Measurements from ENCODE around the gene EVA1B. TPM values are rescaled to one million over a fixed set of nuclear protein-coding genes. Genes with fewer than 3 reads are reported as not detected.

EVA1B gene
- total and polyA plus RNA-seq, 2 donors from 2014 or later = 31.8 to 91.8 TPM

GRCh38 chr1:36328088-36328480 is 4.6 kb upstream of the EVA1B start:
- H3K9me3 ChIP-seq (ENCODE audit: control insufficient read depth in 2 of 3, insufficient read depth in 1 of 3, low read length in 3 of 3) = no peaks in the 10 kb centered on the region
- DNase-seq (peak in 1 of 5 donors; percentile 49), FAIRE-seq (no peak)
- peaks cover 5 to 15% (median 13%) of the 10 kb centered on the region in 3 donors for H3K4me1 ChIP-seq (ENCODE audit: control insufficient read depth in 2 of 3, insufficient read depth in 2 of 3, low read depth in 1 of 3, low read length in 3 of 3)
- no peak overlapping the region for H3K27ac ChIP-seq (ENCODE audit: low read depth in 2 of 2, low read length in 2 of 2)
- H3K9ac ChIP-seq (ENCODE audit: low read length in 3 of 3) = no peak overlapping the region
- TF ChIP-seq CTCF (IDR thresholded peaks at IDR 0.05; ENCODE audit: borderline replicate concordance, extremely low read depth, insufficient read depth) = no peak
- H3K36me3 ChIP-seq (ENCODE audit: control insufficient read depth in 2 of 3, insufficient read depth in 3 of 3, low read length in 3 of 3) = no peaks in the 10 kb centered on the region
- no peak overlapping the region for H3K4me3 ChIP-seq (ENCODE audit: low read length in 3 of 3)
- intact Hi-C loops (cut with DNase I) = no loop called here
- H3K27me3 ChIP-seq (ENCODE audit: control insufficient read depth, insufficient read depth, low read length) = no peaks in the 10 kb centered on the region

- peaks cover 5 to 15% (median 13%) of the 10 kb centered on the region in 3 donors for H3K4me1 ChIP-seq (ENCODE audit: control insufficient read depth in 2 of 3, insufficient read depth in 2 of 3, low read depth in 1 of 3, low read length in 3 of 3)
- DNase-seq = peak in 1 of 5 donors; percentile 70
- H3K4me3 ChIP-seq (ENCODE audit: low read length in 3 of 3) = no peak overlapping the region
- FAIRE-seq = no peak
- H3K9me3 ChIP-seq (ENCODE audit: control insufficient read depth in 2 of 3, insufficient read depth in 1 of 3, low read length in 3 of 3) = no peaks in the 10 kb centered on the region
- no peaks in the 10 kb centered on the region for H3K36me3 ChIP-seq (ENCODE audit: control insufficient read depth in 2 of 3, insufficient read depth in 3 of 3, low read length in 3 of 3)
- intact Hi-C loops (cut with DNase I) = no loop called here
- no peak overlapping the region for H3K9ac ChIP-seq (ENCODE audit: low read length in 3 of 3)
- H3K27ac ChIP-seq (ENCODE audit: low read depth in 2 of 2, low read length in 2 of 2) = no peak overlapping the region
- no peaks in the 10 kb centered on the region for H3K27me3 ChIP-seq (ENCODE audit: control insufficient read depth, insufficient read depth, low read length)
- TF ChIP-seq CTCF (IDR thresholded peaks at IDR 0.05; ENCODE audit: borderline replicate concordance, extremely low read depth, insufficient read depth) = no peak
Observed at GRCh38 chr1:36327421-36328087, 4.1 kb upstream of the EVA1B start.

DNA sequence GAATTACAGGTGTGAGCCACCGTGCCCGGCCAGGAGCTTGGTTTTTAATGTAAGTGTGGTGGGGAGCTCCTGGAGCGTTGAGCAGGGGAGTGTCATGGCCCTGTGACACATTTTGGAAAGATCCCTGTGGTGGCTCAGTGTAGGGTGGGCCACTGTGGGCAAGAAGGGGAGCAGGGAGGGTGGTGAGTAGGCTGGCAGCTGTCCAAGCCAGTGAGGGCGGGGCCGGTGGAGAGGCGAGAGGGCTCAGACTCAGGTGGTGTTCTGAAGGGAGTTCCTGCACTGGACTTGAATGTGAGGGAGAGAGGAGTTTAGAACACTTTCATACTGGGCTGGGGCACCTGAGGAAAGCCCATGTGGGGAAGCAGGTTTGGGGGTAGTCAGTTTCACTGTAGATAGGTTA is 3.1 kb upstream of the EVA1B start:
- FAIRE-seq (no peak), DNase-seq (peak in 3 of 5 donors; percentile 54 to 80 (median 75))
- H3K36me3 ChIP-seq (ENCODE audit: control insufficient read depth in 2 of 3, insufficient read depth in 3 of 3, low read length in 3 of 3) = no peaks in the 10 kb centered on the region
- H3K4me3 ChIP-seq (ENCODE audit: low read length in 3 of 3) = no peak overlapping the region
- H3K4me1 ChIP-seq (ENCODE audit: control insufficient read depth in 2 of 3, insufficient read depth in 2 of 3, low read depth in 1 of 3, low read length in 3 of 3) = peaks cover 5 to 17% (median 15%) of the 10 kb centered on the region in 3 donors
- H3K9ac ChIP-seq (ENCODE audit: low read length in 3 of 3) = no peak overlapping the region
- intact Hi-C loops (cut with DNase I) = no loop called here
- peak overlapping the region in 1 of 2 donors; percentile 2 for H3K27ac ChIP-seq (ENCODE audit: low read depth in 2 of 2, low read length in 2 of 2)
- no peak for TF ChIP-seq CTCF (IDR thresholded peaks at IDR 0.05; ENCODE audit: borderline replicate concordance, extremely low read depth, insufficient read depth)
- no peaks in the 10 kb centered on the region for H3K9me3 ChIP-seq (ENCODE audit: control insufficient read depth in 2 of 3, insufficient read depth in 1 of 3, low read length in 3 of 3)
- no peaks in the 10 kb centered on the region for H3K27me3 ChIP-seq (ENCODE audit: control insufficient read depth, insufficient read depth, low read length)

All from kidney (tissue), 14 donors.